ENCODE measurements around the gene SLC17A7. TPM values are rescaled to one million over a fixed set of nuclear protein-coding genes. Genes with fewer than 3 reads are reported as not detected.

The SLC17A7 gene
- total and polyA plus RNA-seq, 9 donors = 0.15 to 2.5 (median 0.19) TPM; not detected in 2

DNA sequence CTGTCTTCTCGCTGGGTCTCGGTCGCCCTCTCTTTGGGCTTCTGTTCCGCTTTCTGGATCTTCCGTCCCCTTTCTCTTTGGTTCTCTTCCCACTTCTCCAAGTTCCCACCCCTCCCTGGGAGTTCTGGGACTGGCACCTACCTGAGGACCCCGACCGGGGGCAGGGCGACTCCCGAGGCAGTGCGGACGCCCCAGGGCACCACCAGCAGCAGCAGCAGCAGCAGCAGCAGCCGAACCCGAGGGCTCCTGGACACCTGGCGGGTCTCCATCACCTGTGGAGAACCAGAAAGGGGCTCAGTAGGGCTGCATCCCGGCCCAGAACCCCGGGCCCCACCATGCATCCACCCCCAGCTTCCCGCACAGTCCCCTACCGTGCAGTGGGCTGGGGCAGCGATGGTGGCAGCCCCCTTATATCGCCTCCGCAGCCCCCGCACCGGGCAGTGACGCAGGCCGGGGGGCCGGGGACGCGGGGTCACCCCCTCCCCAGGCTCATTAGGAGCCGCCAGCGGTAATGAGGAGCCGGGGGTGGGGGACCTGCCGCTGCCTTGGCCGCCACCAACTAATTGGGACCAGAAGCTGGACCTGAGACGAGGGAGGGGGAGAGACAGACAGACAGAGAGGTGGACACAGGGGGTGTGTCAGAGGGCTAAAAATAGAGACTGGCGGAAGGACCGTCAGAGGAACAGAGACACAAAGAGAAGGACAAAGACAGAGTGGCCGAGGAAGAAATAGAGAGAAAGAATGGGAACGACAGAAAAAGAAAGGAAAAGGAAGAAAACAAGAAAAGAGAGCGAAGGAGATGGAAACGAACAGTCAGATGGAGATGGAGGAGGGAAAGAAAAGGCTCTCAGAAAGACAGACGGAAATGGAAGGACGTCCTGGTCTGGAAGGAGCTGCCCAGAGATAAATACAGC is 18.0 kb downstream of the SLC17A7 start, which contains the start of gene PTH2:
Gene PTH2, minus strand, starts transcription at position 371 of the 914 bp plus-strand sequence. Its CDS starts 102 bp downstream, at position 269.
- no peak for DNase-seq
- H3K27me3 ChIP-seq = peaks cover 9% of the 10 kb centered on the region
- TF ChIP-seq POLR2A (IDR thresholded peaks at IDR 0.05) = no peak
- TF ChIP-seq, protein P1, sequence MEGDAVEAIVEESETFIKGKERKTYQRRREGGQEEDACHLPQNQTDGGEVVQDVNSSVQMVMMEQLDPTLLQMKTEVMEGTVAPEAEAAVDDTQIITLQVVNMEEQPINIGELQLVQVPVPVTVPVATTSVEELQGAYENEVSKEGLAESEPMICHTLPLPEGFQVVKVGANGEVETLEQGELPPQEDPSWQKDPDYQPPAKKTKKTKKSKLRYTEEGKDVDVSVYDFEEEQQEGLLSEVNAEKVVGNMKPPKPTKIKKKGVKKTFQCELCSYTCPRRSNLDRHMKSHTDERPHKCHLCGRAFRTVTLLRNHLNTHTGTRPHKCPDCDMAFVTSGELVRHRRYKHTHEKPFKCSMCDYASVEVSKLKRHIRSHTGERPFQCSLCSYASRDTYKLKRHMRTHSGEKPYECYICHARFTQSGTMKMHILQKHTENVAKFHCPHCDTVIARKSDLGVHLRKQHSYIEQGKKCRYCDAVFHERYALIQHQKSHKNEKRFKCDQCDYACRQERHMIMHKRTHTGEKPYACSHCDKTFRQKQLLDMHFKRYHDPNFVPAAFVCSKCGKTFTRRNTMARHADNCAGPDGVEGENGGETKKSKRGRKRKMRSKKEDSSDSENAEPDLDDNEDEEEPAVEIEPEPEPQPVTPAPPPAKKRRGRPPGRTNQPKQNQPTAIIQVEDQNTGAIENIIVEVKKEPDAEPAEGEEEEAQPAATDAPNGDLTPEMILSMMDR (IDR thresholded peaks at IDR 0.05) = no peak
- no peak for TF ChIP-seq EP300 (IDR thresholded peaks at IDR 0.05)
- intact Hi-C loops (cut with DNase I) = no loop called here
- no peak within 1 kb of the TSS for H3K27ac ChIP-seq
- 3 to 5% (median 5%) methylated on average over 38 to 42 of the region's 42 CpGs for WGBS, 3 donors
- no peak within 1 kb of the TSS for H3K4me3 ChIP-seq
- H3K9me3 ChIP-seq = no peaks in the 10 kb centered on the region
- H3K4me1 ChIP-seq (ENCODE audit: insufficient read depth) = peaks cover 1% of the 10 kb centered on the region
- H3K36me3 ChIP-seq = no peaks in the 10 kb centered on the region

DNA sequence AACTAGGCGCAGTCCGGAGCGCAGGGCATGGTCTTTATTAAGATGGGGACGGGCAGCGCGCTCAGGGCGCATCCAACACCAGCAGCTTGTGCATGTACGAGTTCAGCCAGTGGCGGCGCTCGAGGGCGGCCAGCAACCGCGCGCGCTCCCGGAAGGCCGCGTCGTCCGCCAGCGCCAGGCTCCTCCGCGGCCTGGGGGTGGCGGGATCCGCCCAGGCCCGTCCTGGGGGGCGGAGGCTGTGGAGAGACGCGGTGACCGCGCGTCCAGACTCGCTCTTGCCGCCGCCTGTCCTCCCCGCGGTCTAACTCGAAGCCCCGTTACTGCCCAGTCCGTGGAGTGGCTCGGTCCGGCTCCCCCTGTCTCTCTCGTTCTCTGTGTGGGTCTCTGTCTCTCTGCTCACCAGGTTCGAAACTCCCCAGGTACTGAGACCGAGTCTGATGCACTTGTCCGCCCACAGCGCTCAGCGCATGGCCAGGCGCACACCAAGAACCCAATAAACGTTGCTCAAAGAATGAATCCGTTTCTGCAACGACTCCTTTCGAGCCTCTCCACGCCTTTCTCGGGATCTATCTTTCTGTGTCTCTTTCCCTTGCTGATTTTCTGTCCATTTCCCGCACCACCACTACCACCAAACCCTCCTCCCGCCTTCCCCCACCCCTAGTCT is 18.8 kb downstream of the SLC17A7 start:
- no peaks in the 10 kb centered on the region for H3K4me1 ChIP-seq (ENCODE audit: insufficient read depth)
- no peaks in the 10 kb centered on the region for H3K9me3 ChIP-seq
- WGBS, 3 donors = 2 to 3% (median 2%) methylated on average over 34 to 58 of the region's 58 CpGs
- H3K36me3 ChIP-seq = no peaks in the 10 kb centered on the region
- DNase-seq = no peak
- no peak overlapping the region for H3K27ac ChIP-seq
- H3K27me3 ChIP-seq = peaks cover 9% of the 10 kb centered on the region
- intact Hi-C loops (cut with DNase I) = no loop called here
- TF ChIP-seq, protein P1 (IDR thresholded peaks at IDR 0.05) = no peak
- no peak for TF ChIP-seq POLR2A (IDR thresholded peaks at IDR 0.05)
- no peak for TF ChIP-seq EP300 (IDR thresholded peaks at IDR 0.05)
- H3K4me3 ChIP-seq = no peak overlapping the region

DNA sequence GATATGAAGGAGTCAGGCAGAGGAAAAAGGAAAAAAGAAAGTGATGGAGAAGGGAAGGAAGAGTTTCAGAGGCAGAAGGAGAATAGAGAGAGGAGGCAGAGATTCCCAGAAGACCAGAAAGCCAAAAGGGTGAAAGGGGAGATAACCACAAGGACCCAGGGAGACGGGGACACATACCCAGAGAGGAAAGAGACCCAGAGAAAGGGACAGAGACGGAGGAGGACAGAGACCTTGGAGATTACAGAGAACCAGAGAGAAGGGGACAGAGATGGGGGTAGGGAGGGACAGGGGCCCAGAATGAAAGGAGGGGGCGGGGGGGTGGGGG is 19.5 kb downstream of the SLC17A7 start:
- 12 to 18% (median 16%) methylated on average over 3 of the region's 3 CpGs for WGBS, 3 donors
- intact Hi-C loops (cut with DNase I) = no loop called here

More for the DNA sequence above, 19.5 kb downstream of the SLC17A7 start:
- Histone ChIP-seq H3K4me3 (no peak overlapping the region), H3K4me1 (ENCODE audit: insufficient read depth) (no peaks in the 10 kb centered on the region), H3K9me3 (no peaks in the 10 kb centered on the region), H3K36me3 (no peaks in the 10 kb centered on the region), H3K27me3 (peaks cover 9% of the 10 kb centered on the region), H3K27ac (no peak overlapping the region)
- DNase-seq = no peak
- TF ChIP-seq EP300 (IDR thresholded peaks at IDR 0.05) = no peak
- TF ChIP-seq, protein P1 (IDR thresholded peaks at IDR 0.05) = no peak
- no peak for TF ChIP-seq POLR2A (IDR thresholded peaks at IDR 0.05)

All from ovary (tissue), 9 donors.